Fibroblast of villous mesenchyme (primary cell): Measurements from ENCODE around the gene KATNBL1. TPM values are rescaled to one million over a fixed set of nuclear protein-coding genes. Genes with fewer than 3 reads are reported as not detected.

Source experiments
- DNase-seq: peaks from one replicate; pipeline ENCODE4 v3.0.0-alpha.2; 2010; ENCODE audit warnings: low read depth
- H3K4me3 ChIP-seq: 2 replicates; pipeline ENCODE4 v1.5.1; 2011; ENCODE audit warnings: low read depth, mild to moderate bottlenecking, low read length
- CTCF ChIP-seq: IDR thresholded peaks from 2 replicates; pipeline ENCODE4 v1.5.1; 2012; ENCODE audit warnings: low read depth, mild to moderate bottlenecking, low read length; ENCODE audit not compliant: insufficient read depth
- total RNA-seq: library from RNA; depleted of rRNA; stranded (reverse); fragments of >200 nt; gene quantifications from 2 replicates; pipeline ENCODE4 v1.2.3, GENCODE V29; 2012

KATNBL1 gene
- total RNA-seq, 1 donor: 70.4 TPM

- no peak for DNase-seq
- H3K4me3 ChIP-seq: no peak overlapping the region
- no peak for TF ChIP-seq CTCF
Measured at GRCh38 chr15:34107315-34107714, 102.6 kb downstream of the KATNBL1 start.

- H3K4me3 ChIP-seq: no peak overlapping the region
- no peak for TF ChIP-seq CTCF
- no peak for DNase-seq
Measured at GRCh38 chr15:34106423-34106822, 103.5 kb downstream of the KATNBL1 start.

- no peak for DNase-seq
- peak overlapping the region; percentile 81 for H3K4me3 ChIP-seq
- TF ChIP-seq CTCF: no peak
Measured at GRCh38 chr15:34102175-34102925, 107.5 kb downstream of the KATNBL1 start.

- TF ChIP-seq CTCF: no peak
- peak; percentile 100 for DNase-seq
- peak within 1 kb of the TSS; percentile 81 for H3K4me3 ChIP-seq
Measured at GRCh38 chr15:34101366-34102174, 108.3 kb downstream of the KATNBL1 start, which contains the start of the genes EMC7 and PGBD4. Gene EMC7, minus strand, starts transcription at chr15:34101862. Its CDS starts 23 bp downstream, at chr15:34101839. Gene PGBD4, plus strand, starts transcription at chr15:34102083. Its CDS starts 449 bp downstream, at chr15:34102532.

- no peak for TF ChIP-seq CTCF
- no peak for DNase-seq
- H3K4me3 ChIP-seq: no peak overlapping the region
Measured at GRCh38 chr15:34099914-34100313, 110.0 kb downstream of the KATNBL1 start.

Other genes with a start within 250 kb of the KATNBL1 start
- gene CHRM5, start 241.6 kb downstream of the KATNBL1 start, total RNA-seq: under 0.01 TPM in 2 replicates
- gene AVEN, start 170.9 kb downstream of the KATNBL1 start, total RNA-seq: 37.1 and 39.6 TPM in 2 replicates
- gene EMC7, start 108.2 kb downstream of the KATNBL1 start, total RNA-seq: 36.7 and 57.4 TPM in 2 replicates
- 1.9 and 2.6 TPM in 2 replicates for gene PGBD4, start 108.0 kb downstream of the KATNBL1 start, total RNA-seq
- 120 and 149 TPM in 2 replicates for gene EMC4, start 14.9 kb upstream of the KATNBL1 start, total RNA-seq
- gene SLC12A6, start 127.7 kb upstream of the KATNBL1 start, total RNA-seq: 12.5 and 12.6 TPM in 2 replicates
- gene NOP10, start 133.0 kb upstream of the KATNBL1 start, total RNA-seq: 190 and 201 TPM in 2 replicates
- gene NUTM1, start 133.2 kb upstream of the KATNBL1 start, total RNA-seq: not detected in 2 replicates
- gene LPCAT4, start 157.1 kb upstream of the KATNBL1 start, total RNA-seq: 11.0 and 19.9 TPM in 2 replicates
- 11.2 and 18.0 TPM in 2 replicates for gene GOLGA8A, start 227.7 kb upstream of the KATNBL1 start, total RNA-seq